Stimulated activated CD4-positive, alpha-beta T cell treated with anti-CD3 and anti-CD28 coated beads, TNF-alpha, amount 100 ng/mL, for 48 hours (primary cell): ENCODE data around the gene MRPL49.
A peak's percentile ranks its signal among the peaks of the same experiment; 100 is the strongest.

Experiments used
- DNase-seq, 3 donors: peaks; one replicate each; pipeline ENCODE4 v3.0.0-alpha.2; 2020; ENCODE audit warnings: low read depth in 3 of 3

Gene MRPL49

DNA sequence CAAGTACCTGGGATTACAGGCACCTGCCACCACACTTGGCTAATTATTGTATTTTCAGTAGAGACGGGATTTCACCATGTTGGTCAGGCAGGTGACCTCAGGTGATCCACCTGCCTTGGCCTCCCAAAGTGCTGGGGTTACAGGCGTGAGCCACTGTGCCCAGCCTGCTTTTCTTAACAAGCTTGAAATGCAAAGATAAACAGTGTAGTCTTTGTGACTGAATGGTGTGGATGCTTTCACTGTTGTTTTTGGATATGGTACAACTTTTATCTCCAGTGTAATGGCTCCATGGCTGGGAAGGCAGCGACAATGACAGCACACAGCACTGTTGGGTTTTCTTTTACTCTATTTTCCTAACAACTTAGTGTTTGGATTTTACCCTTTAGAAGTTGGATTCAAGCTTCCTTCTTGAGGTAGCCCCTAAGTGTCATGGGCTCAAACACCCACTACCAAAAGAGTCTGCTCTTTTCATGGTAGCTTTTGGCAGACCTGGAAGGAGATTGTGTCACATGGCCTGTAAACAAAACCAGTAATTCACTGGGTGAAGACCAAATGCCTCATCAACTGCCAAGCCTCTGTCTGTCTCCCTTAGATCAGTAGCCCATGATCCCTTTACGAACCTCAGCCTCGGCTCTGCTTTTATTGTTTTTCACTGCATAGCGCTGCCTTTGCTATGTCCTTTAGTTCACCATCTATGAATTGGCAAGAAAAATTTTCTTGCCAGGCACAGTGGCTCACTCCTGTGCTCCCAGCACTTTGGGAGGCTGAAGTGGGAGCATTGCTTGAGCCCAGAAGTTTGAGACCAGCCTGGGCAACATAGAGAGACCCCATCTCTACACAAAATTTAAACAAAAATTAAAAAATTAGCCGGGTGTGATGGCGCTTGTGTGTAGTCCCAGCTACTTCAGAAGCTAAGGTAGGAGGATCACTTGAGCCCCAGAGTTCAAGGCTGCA, 19.7 kb upstream of the MRPL49 start:
- no peak for DNase-seq

DNA sequence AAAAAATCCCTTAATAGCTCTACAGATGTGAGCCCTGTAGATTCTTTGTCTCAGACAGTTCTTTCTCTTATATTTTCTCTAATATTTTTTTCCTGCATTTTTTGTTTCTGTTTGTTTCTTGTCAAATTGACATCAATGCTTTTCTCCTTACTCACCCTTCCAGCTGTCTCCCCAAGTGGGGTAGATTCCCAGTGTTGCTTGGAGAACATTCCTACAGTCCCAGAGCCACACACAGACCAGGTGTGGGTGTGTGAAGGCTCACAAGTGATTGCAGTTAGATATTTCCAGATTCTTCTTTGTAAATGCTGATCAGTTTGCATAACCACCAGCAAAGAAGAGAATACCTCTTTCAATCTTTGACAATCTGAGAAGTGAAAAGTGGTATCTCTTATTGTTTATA, 18.6 kb upstream of the MRPL49 start:
- no peak for DNase-seq

DNA sequence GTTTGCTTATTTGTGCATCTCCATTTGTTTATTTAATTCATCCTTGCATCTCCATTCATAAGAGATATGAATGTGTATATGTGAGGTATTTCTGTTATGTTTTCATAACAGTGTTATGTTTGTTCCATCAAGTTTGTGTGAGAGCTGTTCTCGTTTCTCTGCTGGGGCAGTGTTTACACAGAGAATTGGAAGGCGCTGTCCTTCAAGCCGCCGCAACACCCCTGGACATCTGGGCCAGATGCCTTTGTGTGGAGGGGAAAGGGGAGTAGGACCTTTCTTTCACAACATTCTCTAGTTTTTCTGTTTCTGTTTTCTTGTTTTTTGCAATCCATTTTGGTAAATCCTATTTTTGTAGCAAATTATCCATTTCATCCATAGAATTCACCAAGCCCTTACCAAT, 17.5 kb upstream of the MRPL49 start:
- no peak for DNase-seq

DNA sequence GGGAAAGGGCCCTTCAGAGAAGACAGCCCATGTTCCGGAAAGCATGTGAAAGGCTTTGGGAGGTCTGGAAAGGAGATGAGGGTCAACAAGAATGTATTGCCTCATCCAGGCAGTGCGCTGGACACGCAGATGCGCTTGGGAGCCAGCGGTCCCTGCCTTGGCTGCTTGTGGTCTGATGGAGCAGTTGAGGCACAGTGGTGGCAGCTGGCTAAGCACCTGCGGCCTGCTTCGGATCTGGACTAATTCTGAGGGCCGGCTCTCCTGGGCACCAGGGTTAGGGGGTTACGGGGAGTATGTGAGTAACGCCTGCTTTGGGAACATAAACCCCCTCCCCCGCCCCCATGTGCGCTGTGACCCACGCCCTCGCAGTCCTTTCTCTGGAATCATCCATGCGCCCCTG, 15.0 kb upstream of the MRPL49 start:
- no peak for DNase-seq

DNA sequence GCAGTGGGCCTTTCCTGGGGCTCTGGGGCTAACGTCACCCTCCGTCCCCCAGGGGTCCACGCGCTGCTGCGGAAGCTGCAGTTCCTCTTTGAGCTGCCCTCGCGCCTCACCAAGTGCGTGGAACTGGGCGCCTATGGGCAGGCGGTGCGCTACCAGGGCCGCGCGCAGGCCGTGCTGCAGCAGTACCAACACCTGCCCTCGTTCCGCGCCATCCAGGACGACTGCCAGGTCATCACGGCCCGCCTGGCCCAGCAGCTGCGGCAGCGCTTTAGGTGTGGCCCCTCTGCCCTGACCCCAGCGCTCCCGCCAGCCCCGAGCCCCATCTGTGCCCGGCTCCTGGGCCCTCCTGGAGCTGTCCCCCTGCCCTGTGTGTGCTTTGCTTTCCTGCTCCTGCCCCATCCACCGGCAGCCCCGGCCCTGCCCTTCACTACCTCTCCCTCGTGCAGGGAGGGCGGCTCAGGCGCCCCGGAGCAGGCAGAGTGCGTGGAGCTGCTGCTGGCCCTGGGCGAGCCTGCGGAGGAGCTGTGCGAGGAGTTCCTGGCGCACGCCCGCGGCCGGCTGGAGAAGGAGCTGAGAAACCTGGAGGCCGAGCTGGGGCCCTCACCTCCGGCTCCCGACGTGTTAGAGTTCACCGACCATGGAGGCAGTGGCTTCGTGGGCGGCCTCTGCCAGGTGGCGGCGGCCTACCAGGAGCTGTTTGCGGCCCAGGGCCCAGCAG, 14.2 kb upstream of the MRPL49 start:
- DNase-seq, result no peak

DNA sequence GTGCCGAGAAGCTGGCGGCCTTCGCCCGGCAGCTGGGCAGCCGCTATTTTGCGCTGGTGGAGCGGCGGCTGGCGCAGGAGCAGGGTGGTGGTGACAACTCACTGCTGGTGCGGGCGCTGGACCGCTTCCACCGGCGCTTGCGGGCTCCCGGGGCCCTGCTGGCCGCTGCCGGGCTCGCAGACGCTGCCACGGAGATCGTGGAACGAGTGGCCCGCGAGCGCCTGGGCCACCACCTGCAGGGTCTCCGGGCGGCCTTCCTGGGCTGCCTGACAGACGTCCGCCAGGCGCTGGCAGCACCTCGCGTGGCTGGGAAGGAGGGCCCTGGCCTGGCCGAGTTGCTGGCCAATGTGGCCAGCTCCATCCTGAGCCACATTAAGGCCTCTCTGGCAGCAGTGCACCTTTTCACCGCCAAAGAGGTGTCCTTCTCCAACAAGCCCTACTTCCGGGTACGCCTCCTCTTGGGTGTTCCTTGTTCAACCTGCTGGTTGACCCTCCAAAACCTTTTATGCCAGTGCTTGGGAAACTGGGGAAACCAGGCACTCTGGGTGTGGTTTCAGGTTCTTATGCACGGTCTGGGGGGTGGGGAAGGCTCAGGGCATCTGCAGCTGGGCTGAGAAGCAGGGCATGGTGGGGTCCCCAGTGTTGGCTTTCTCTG, 13.5 kb upstream of the MRPL49 start:
- no peak for DNase-seq

DNA sequence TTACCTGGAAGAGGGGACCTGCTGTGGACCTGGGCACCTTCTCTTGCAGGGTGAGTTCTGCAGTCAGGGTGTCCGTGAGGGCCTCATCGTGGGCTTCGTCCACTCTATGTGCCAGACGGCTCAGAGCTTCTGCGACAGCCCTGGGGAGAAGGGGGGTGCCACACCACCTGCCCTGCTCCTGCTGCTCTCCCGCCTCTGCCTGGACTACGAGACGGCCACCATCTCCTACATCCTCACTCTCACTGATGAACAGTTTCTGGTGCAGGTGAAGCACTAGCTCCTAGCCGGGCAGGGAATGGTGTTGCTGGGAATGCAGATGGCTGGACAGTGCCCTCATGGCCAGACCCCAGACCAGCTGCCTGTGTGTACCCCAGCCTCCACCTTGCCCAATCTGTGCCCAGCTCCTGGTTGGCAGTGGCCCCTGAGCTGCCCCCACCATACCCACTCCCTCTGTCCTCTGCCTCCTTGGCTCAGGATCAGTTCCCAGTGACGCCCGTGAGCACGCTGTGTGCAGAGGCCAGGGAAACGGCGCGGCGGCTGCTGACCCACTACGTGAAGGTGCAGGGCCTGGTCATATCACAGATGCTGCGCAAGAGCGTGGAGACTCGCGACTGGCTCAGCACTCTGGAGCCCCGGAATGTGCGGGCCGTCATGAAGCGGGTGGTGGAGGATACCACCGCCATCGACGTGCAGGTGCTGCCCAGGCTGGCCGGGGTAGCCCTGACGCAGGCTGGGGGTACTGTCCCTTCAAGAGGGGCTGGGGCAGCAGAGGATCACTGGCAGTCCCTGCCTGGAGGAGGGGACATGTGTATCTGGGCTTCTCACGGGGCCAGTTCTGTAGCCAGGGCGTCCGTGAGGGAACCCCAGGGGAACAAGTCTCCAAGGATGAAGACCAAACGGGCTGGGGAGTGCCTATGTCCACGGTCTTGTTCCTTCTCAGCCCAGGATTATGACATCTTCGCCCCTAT, 12.6 kb upstream of the MRPL49 start:
- DNase-seq, result no peak

DNA sequence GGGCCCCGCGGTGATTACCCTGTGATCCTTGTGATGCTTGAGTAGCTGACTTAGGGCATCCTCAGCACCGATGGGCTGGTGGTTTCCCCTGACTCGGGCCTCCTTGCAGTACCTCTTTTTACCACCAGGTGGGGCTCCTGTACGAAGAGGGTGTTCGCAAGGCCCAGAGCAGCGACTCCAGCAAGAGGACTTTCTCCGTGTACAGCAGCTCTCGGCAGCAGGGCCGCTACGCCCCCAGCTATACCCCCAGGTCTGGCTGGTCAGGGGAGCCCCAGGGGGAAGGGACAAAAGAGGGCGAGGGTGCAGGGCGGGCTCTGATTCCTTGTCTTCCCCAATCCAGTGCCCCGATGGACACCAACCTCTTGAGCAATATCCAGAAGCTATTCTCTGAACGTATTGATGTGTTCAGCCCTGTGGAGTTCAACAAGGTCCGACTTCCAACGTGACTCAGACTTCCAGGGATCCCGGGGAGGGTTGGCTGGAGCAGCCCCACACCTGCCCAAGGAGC, 11.7 kb upstream of the MRPL49 start:
- peak; percentile 87 to 97 (median 93) for DNase-seq

DNA sequence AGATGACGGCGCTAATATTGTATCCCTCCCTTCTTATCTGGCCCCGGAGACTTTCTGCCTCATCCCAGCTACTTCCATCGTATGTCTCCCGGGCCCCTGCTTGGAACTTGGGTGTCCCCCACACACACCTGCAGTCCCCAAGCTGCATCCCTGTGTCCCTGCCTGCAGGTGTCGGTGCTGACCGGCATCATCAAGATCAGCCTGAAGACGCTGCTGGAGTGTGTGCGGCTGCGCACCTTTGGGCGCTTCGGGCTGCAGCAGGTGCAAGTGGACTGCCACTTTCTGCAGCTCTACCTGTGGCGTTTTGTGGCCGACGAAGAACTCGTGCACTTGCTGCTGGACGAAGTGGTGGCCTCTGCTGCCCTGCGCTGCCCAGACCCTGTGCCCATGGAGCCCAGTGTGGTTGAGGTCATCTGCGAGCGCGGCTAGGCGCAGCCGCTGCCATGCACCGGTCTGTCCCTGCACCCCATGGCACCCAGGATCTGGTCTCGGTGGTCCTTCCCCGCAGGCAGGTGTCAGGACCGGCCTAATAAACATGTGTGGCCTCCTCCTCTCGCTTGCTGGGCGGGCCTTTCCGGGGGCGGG, 10.9 kb upstream of the MRPL49 start:
- DNase-seq, result no peak

DNA sequence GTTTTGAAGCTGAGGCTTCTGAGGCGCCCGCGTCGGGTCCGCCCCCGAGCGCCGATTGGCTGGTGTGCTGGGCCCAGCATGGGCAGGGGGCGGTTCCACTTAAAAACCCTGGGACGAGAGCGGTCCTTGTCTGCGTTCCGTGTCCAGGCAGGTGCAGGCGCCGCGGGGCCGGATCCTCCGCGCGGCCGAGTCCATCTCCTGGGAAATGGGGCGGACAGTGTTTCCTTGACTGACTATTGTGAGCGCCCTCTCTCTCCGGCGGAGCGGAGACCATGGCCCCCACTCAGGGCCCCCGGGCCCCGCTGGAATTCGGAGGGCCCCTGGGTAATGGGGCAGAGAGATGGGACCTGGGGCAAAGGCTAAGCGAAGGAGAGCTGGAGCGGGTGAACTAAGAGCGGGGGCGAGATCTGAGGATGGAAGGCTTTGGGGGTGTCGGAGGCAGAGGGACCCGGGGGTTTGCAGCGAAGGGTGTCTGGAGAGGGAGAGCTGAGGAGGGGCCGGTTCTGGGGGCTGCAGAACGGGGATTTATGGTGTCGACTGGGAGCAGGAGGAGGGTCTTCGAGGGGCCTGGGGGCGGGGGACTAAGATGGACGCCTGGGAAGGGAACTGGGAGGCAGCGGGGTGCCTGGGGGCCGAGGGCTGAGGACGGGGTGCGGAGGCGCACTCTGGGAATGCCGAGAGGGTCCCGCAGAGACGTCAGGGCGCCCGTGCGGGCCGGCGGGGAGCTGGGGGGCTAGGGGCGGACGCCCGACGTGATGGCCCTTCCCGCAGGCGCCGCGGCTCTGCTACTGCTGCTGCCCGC, 10.2 kb upstream of the MRPL49 start, which contains the start of gene TM7SF2:
Gene TM7SF2 (plus strand): TSS at position 129 of the 802 bp plus-strand sequence. CDS start 144 bp downstream, at position 273.
- DNase-seq, result peak; percentile 86 to 97 (median 88)

DNA sequence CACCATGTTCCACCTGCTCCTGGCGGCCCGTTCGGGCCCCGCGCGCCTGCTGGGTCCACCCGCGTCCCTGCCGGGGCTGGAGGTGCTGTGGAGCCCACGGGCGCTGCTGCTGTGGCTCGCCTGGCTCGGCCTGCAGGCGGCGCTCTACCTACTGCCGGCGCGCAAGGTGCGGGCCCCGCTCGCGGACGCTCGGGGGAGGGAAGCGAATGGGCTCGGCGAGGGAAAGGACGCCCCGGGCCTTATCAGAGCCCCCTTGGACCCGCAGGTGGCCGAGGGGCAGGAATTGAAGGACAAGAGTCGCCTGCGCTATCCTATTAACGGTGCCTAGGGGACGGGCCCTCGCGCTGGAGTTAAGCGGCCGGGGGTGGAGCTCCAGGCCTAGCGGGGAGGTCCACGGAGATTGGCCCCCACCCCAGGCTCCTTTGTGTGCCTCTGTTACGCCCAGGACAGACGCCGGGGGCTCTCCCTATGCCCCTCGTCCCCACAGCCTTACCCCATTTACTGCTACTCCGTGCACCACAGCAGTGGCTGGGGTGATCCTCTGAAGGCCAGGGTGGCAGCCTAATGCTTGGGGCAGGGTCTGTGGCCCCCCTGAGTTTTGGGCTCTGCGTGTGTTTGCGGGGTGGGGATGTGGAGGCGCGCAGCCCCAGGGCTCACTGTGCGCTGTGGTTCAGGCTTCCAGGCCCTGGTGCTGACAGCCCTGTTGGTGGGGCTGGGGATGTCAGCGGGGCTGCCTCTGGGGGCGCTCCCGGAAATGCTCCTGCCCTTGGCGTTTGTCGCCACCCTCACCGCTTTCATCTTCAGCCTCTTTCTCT, 9.4 kb upstream of the MRPL49 start:
- peak; percentile 51 to 74 (median 57) for DNase-seq

DNA sequence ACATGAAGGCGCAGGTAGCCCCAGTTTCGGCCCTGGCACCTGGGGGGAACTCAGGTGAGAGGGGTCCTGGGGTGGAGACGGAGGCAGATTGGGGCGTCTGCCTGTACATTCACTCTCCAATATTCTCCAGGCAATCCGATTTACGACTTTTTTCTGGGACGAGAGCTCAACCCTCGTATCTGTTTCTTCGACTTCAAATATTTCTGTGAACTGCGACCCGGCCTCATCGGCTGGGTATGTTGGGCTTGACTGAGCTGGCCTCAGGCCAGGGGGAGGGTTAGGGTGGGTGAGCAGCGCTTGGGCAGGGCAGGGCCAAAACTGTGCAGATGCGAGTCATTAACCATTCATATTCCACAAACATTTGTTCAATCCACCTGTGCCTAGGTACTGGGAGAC, 8.8 kb upstream of the MRPL49 start:
- DNase-seq, result no peak

DNA sequence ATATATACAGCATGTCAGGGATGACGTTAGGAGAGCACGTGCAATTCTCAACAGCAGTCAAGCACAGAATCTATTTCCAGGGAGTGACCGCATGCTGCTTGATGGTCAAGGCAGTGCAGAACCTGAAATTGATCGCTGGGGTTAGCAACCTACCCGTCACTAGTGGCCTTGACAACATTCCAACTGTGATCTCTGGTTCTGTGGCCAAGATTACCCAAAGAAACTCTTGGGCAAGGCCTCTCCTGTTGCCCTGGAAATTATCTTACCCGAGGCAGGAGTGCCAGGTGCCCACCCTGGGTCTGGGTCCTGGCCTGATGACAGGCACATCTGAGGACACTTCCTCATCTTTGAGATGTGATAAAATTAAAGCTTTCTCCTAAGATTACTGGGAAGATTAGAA, 8.3 kb upstream of the MRPL49 start:
- DNase-seq, result no peak

DNA sequence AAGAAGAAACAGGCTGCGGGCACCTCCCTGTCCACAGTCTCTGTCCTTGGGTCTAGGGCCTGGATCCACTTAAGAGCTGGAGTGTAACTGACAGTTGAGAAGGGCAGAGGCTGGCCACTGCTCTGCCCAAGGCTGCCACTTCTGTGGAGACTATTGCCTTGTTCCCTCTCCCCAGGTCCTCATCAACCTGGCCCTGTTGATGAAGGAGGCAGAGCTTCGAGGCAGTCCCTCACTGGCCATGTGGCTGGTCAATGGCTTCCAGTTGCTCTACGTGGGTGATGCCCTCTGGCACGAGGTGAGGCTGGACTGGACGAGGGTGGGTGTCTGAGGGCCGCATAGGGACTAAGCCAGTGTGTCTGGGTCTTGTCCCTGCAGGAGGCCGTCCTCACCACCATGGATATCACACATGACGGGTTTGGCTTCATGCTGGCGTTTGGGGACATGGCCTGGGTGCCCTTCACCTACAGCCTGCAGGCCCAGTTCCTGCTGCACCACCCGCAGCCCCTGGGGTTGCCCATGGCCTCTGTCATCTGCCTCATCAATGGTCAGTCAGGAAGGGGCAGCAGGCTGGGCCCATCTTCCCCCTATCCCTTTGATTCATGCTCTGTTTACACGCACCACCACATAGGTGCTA, 7.5 kb upstream of the MRPL49 start:
- DNase-seq, result no peak

DNA sequence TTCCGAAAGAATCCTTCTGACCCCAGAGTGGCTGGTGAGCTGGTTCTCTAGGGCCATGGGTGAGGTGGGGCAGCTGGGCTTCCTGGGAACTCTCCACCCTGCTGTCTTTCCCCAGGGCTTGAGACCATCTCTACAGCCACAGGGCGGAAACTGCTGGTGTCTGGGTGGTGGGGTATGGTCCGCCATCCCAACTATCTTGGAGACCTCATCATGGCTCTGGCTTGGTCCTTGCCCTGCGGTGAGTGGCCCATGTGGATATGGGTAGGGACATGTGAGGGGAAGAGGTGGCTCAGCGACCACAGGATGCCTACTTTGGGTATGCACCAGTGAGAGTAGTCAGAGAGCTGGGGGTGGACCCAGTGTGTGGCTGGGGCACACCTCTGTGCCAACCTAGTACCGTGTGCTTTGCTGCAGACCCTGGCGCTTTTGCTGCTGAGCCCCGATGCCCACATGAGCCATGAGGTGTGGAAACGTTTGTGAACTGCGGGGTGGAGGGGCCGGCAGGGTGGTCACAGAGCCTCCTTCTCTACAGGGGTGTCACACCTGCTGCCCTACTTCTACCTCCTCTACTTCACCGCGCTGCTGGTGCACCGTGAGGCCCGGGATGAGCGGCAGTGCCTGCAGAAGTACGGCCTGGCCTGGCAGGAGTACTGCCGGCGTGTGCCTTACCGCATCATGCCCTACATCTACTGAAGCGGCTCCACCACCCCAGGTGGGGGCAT, 6.6 kb upstream of the MRPL49 start:
- no peak for DNase-seq

DNA sequence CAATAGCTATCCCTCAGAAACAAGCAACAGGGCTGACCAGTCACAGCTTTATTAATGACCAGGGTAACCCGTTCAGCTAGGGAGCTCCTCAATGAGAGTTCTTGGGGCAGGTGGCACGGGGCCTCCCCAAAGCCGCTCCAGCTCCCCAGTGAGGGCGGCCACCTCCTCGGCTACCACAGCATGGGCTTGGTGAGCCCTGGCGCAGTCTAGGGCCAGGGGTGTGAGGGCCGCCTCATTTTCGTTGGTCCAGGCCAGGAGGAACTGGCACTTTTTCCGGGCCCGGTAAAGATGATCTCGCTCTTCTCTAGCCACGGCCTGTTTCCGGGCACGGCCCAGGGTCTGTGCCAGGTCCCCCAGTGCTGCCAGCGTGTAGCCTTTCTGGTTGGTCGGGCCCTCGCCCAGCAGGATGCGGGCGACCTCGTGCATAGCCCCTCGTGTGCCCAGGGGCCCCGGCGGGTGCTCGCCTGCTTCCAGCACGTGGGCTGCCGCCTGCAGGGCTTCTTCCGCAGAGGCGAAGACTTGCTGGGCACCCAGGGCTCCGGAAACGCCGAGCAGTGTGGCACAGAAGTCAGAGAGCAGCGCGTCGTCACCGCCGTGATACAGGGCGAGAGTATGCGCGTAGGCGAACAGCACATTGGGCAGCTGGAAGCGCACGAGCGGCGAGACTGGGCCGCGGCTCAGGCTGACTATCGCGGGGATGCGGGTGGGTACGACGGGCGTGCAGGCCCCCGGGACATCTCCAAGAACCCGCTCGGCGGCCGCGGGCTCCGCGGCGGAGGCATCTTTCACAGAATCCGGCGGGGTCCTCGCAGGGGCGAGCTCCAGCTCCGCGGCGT, 5.5 kb upstream of the MRPL49 start:
- DNase-seq, result peak in 2 of 3 donors; percentile 55 to 63
